Stimulated activated CD4-positive, alpha-beta T cell treated with anti-CD3 and anti-CD28 coated beads, Interleukin-4, amount 100 ng/mL, for 24 hours (primary cell): ENCODE measurements around the gene MED8.

Experiments
- DNase-seq: peaks from one replicate; pipeline ENCODE4 v3.0.0-alpha.2; 2020

The MED8 gene

GRCh38 chr1:43354936-43355335 lies 34.7 kb downstream of the MED8 start:
- no peak for DNase-seq

DNA sequence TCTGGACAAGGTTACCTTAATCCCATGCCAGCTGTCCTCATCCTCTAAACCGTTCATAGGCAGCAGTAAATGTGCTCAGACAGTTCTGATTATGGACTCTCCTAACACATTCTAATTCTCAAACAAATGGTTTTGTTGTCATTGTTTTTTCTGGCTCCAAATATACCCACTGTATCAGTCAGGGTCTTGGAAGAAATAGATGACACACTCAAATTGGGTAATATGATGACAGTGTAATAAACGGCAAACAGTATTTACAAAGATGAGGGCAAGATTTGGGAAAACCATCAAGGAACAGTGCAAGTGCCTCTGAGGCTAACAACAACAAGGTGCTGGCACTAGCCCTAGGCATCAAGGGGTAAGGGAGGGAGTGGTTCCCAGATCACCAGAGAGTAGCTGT lies 35.1 kb downstream of the MED8 start:
- DNase-seq, result no peak

- DNase-seq, result no peak
Measured at GRCh38 chr1:43352881-43353280, 36.7 kb downstream of the MED8 start.

GRCh38 chr1:43352351-43352705 lies 37.3 kb downstream of the MED8 start:
- DNase-seq, result no peak

GRCh38 chr1:43351421-43352350 lies 37.9 kb downstream of the MED8 start:
- no peak for DNase-seq

- no peak for DNase-seq
Measured at GRCh38 chr1:43350976-43351375, 38.6 kb downstream of the MED8 start.

DNA sequence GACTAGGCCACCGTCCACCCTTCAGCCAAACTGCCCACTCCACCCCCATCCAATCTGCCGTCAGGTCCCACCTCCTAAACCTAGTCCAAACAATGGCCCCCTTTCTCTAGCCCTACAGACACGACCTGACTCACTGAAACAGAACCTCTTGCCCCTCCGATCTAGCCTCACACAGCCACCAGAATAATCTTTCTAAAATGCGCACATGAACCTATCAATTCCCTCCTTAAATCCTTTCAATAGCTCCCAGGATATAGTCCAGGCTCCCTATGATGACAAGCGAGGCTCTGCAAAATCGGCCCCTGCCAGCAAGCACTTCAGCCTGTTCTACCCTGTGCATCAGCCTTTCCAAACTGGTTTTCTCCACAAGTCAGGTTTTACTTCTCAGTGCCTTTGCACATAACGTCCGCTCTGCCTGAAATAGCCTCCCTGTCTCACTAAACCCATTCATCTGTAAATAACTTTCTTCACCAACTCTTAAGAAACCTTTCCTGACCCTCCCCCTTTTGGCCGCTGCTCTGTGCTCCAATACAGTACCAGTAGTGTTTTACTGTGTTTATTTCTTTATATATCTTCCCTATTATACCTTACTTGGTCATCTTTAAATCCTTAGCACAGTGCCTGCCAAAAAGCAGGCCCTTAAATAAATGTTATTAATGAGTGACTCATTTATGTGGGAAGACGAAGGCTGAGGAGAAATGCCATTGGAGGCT lies 39.9 kb downstream of the MED8 start:
- DNase-seq, result no peak

GRCh38 chr1:43348809-43349593 lies 40.6 kb downstream of the MED8 start:
- DNase-seq, result peak; percentile 51

DNA sequence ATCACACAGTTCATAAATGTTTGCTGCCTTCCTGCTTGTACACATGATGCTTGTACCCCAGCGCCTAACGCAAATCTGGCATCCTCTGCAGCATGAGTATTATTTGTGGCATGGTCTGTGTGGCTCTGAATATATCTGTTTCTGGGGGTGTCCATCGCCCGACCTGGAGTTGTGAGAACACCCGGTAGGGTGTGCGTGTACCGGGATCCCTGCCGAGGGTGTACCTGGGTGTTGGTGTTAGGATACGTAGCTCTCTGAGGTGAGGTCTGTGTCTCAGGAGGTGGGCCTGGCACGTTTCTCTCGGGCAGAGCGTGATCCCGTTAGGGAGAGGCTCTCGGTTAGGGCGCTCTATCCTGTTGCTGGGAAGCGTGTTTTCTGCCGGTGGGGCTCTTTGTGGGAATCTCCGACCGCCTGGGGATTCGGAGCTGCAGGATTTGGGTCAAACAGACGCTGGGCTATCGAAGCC lies 41.2 kb downstream of the MED8 start:
- no peak for DNase-seq

- no peak for DNase-seq
Measured at GRCh38 chr1:43346636-43347035, 43.0 kb downstream of the MED8 start.

DNA sequence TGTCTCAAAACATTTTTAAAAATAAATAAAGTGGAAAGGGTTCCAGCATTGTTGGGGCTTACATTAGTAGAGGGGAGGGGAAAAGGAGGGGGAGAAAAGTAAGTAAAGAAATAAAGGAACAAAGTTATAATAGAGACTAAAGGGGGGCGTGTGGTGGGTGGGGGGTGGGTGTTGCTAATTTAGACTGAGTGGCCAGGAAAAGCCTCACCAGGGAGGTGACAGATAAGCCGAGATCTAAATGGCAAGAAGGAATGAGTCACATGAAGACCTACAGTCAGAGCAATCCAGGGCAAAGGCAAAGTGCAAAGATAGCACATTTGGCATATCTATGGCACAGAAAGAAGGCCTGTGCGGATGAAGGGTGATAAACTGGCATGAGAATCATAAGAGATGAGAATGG lies 44.5 kb downstream of the MED8 start:
- DNase-seq, result no peak

DNA sequence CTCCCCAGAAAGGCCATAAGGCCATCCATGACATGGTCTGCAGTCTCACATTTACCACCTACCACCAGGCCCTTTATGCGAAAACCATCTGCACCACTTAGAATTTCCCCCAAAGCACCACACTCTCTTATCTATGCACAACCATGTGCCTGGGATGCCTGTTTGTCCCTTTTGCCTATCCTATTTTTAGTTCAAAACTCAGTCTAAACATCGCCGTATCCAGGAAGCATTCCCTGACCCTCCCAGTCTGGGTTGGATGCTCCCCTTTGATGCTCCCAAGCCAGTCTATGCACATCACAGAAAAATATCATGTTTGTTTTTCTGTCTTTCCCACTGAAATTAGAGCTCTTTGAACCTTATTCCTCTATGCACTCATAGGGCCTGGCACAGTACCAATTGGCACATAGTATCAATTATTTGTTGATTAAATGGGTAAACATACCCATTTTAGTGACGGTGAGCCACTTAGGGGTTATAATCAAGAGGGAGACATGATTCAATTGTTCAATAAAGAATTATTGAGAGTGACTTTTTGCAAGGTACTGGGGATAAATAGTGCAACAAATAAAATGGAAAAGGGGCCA lies 45.2 kb downstream of the MED8 start:
- DNase-seq, result no peak

GRCh38 chr1:43340559-43340958 lies 49.0 kb downstream of the MED8 start:
- no peak for DNase-seq

DNA sequence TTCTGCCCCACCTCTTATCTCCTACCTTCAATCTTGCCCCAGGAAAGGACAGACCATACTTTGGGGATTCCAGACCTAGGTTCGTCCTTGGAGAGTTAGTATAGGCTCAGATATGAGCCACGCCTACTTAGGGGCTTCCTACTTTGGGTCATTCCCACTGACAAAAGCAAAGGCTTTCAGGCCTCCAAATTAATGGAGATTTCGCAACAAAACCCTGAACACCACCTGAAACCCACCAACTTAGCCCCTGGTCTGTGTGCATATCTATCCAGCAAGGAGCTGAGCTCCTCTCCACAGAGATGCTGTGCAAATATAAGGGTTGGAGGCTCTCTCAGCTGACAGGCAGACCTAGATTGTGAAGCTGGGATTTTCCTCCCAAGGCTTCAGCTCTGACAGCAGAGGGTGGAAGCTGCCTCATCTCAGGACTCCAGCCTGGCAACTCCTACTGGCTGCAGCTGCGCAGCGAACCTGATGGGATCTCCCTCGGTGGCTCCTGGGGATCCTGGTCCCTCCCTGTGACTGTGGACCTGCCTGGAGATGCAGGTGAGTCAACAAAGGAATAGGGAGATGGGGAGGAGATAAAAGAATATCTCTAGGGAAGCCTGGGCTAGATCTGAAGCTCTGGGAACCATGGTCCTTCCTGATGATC lies 49.9 kb downstream of the MED8 start:
- DNase-seq, result no peak

DNA sequence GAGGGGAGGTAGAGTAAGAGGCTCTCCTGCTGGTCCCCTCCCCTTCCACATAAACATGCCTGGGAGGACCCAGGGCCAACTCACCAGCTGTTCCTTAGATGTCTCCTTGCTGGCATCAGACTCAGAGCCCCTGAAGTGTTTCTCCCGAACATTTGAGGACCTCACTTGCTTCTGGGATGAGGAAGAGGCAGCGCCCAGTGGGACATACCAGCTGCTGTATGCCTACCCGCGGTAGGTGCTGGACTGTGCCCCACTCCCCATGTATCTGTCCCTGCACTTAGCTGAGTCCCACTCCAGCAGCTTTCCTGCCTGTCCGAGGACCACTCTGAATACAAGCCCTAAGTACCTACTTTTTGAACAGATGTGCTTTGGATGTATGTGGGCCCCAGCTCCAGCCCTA lies 51.6 kb downstream of the MED8 start:
- DNase-seq, result no peak

GRCh38 chr1:43337588-43337987 lies 52.0 kb downstream of the MED8 start, which contains the start of gene MPL:
Gene MPL, plus strand, starts transcription at chr1:43337818. Its CDS starts 31 bp downstream, at chr1:43337849.
- DNase-seq, result no peak

DNA sequence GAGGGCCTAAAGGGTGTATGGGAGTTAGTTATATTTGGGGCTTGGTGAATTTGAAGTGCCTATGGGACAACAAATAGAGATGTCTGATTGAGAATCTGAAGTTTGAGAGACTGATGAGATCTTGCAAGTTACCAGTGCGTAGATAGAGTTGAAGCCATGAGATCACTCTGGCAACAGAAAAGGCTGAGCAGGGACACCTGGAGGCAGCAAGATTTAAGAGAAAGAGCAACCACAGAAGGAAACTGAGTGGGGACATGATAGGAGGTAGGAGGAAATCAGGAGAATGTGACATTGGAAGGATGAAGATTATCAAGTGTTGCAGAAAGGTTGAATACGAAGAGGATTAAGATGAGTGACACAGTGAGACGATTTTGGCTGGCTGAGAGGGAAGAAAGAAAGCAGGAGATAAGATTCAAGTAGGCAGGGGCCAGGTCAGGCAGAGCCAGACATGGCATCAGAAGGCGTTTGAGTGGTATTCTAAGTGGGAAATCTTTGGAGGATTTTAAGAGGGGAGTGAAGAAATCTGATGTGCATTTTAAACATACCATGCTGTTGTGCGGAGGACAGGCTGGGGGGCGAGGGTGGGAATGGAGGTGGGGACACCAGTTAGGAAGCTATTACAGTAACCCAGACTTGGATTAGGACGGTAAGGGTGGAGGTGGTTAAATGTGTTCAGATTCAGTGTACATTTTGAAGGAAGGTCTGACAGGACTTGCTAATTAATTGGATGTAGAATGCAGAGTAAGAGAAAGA lies 55.0 kb downstream of the MED8 start:
- DNase-seq, result no peak
